OCI-LY7 (cell line): ENCODE results near the gene DEGS2. TPM values are rescaled to one million over a fixed set of nuclear protein-coding genes. Genes with fewer than 3 reads are reported as not detected.

Experiments used
- BruUV-seq: library from RNA; stranded (reverse); fragments of 400-500 nt; replicated peaks from 2 replicates; lab custom pipeline; 2021; lab: Mats Ljungman, UMichigan
- CTCF ChIA-PET: fragments of 300-600 bp; sonication (Branson Sonifier 250); formaldehyde crosslinking; loops from one replicate; lab custom pipeline; 2022; ENCODE audit warnings: antibody characterized with exemption; ENCODE audit not compliant: unreplicated experiment; lab: Charles Lee
- POLR2A ChIA-PET: fragments of 300-600 bp; sonication (Branson Sonifier 250); formaldehyde crosslinking; loops from one replicate; lab custom pipeline; 2022; ENCODE audit warnings: antibody characterized with exemption; lab: Charles Lee
- DNase-seq: peaks from one replicate; pipeline ENCODE4 v3.0.0-alpha.2; 2015; ENCODE audit warnings: low spot score
- H2AFZ ChIP-seq: fragments of 200-600 bp; sonication (generic), shearing (Covaris generic); 2 replicates; pipeline ENCODE4 v1.6.1; 2014; ENCODE audit warnings: mild to moderate bottlenecking, antibody characterized with exemption, low read length, moderate library complexity
- H3K27ac ChIP-seq: fragments of 200-600 bp; sonication (generic); 2 replicates; pipeline ENCODE4 v1.5.1; 2014; ENCODE audit warnings: mixed run types, low read depth, mild to moderate bottlenecking, moderate library complexity, low read length, inconsistent platforms; ENCODE audit not compliant: poor library complexity, severe bottlenecking
- H3K36me3 ChIP-seq: fragments of 200-600 bp; sonication (generic); 2 replicates; pipeline ENCODE4 v1.6.1; 2014; ENCODE audit warnings: mild to moderate bottlenecking, antibody characterized with exemption, low read length, moderate library complexity, mixed read lengths; ENCODE audit not compliant: insufficient read depth
- H3K4me1 ChIP-seq: fragments of 200-600 bp; sonication (generic); 2 replicates; pipeline ENCODE4 v1.5.1; 2014; ENCODE audit warnings: mild to moderate bottlenecking, low read length; ENCODE audit not compliant: insufficient read depth, poor library complexity, severe bottlenecking
- H3K4me2 ChIP-seq: fragments of 200-600 bp; sonication (generic); 2 replicates; pipeline ENCODE4 v1.6.1; 2014; ENCODE audit warnings: mild to moderate bottlenecking, low read length
- H3K4me3 ChIP-seq: fragments of 200-600 bp; sonication (generic); 2 replicates; pipeline ENCODE4 v1.5.1; 2014; ENCODE audit warnings: mild to moderate bottlenecking, low read depth, low read length; ENCODE audit not compliant: poor library complexity, severe bottlenecking
- H3K79me2 ChIP-seq: fragments of 200-600 bp; sonication (generic); 2 replicates; pipeline ENCODE4 v1.6.1; 2016; ENCODE audit warnings: low read depth, mild to moderate bottlenecking, low read length, moderate library complexity, mixed read lengths; ENCODE audit not compliant: insufficient read depth
- H3K9me2 ChIP-seq: fragments of 200-600 bp; sonication (generic); 2 replicates; pipeline ENCODE4 v1.6.1; 2016; ENCODE audit warnings: mild to moderate bottlenecking, low read length, mixed read lengths; ENCODE audit not compliant: insufficient read depth
- H3K9me3 ChIP-seq: fragments of 200-600 bp; sonication (generic); 2 replicates; pipeline ENCODE4 v1.6.1; 2014; ENCODE audit warnings: mild to moderate bottlenecking, mixed run types, low read length, mixed read lengths
- H4K20me1 ChIP-seq: fragments of 200-600 bp; sonication (generic); 2 replicates; pipeline ENCODE4 v1.6.1; 2014; ENCODE audit warnings: mild to moderate bottlenecking, antibody characterized with exemption, low read length, moderate library complexity, mixed read lengths; ENCODE audit not compliant: insufficient read depth
- EZH2phosphoT487 ChIP-seq: fragments of 200-600 bp; sonication (generic); IDR thresholded peaks from 2 replicates; pipeline ENCODE4 v1.6.1; 2018; ENCODE audit warnings: low read depth, borderline replicate concordance, mild to moderate bottlenecking, mixed run types, antibody characterized with exemption, low read length, moderate library complexity, mixed read lengths
- intact Hi-C: fragments of 100-400 bp; cut with micrococcal nuclease; formaldehyde crosslinking; loops from one replicate; pipeline ENCODE4 v1.10.0; 2022; ENCODE audit not compliant: unreplicated experiment
- total RNA-seq, 2 experiments: library from RNA; depleted of rRNA in 1 of 2; stranded (reverse); fragments of >200 nt in 1 of 2; shearing (Covaris generic) in 1 of 2; gene quantifications; 2 replicates each; pipeline ENCODE4 v1.2.3, GENCODE V29; 2014 to 2022
- TF ChIP-seq, protein P1 (sequence below): fragments of 200-600 bp; sonication (generic); conservative IDR thresholded peaks from 2 replicates; pipeline ENCODE4 v1.5.1; 2014; ENCODE audit warnings: mild to moderate bottlenecking, antibody characterized with exemption, low read length, moderate library complexity, mixed read lengths

DEGS2 gene
- total RNA-seq, 2 experiments from 2014 or later: 8.3 to 14.6 TPM

DNA sequence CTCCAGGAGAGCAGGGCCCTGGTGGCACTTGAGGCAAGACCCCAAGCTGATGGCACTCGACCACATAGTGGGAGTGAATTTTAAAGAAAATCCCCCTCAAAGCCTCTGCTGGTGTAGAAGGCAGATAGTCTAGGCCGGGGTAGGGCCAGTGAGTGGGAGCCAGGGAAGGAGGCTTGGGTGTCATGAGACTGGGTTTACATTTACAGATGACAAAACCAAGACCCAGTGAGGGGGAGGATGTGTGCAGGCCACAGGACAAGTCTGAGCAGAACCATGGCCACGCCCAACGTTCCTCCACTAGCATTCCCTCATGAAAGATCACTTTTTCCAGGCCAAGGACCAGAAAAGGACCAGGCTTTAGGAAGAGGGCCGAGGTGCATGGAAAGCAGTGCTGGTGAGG is 52.2 kb downstream of the DEGS2 start:
- BruUV-seq: no TSS peak
- H3K9me2 ChIP-seq: no peaks in the 10 kb centered on the region
- CTCF ChIA-PET: interaction anchor here (0.7 kb wide), 1 partner anchor 13 kb away, joined by 4 read pairs; no protein-coding TSS in a partner anchor
- H3K4me3 ChIP-seq: no peak overlapping the region
- H3K4me1 ChIP-seq: peaks cover 10% of the 10 kb centered on the region
- no peak for DNase-seq
- peaks cover 89% of the 10 kb centered on the region for H3K36me3 ChIP-seq
- no peaks in the 10 kb centered on the region for H3K79me2 ChIP-seq
- no peak overlapping the region for H2AFZ ChIP-seq
- TF ChIP-seq EZH2phosphoT487: no peak
- TF ChIP-seq, protein P1, sequence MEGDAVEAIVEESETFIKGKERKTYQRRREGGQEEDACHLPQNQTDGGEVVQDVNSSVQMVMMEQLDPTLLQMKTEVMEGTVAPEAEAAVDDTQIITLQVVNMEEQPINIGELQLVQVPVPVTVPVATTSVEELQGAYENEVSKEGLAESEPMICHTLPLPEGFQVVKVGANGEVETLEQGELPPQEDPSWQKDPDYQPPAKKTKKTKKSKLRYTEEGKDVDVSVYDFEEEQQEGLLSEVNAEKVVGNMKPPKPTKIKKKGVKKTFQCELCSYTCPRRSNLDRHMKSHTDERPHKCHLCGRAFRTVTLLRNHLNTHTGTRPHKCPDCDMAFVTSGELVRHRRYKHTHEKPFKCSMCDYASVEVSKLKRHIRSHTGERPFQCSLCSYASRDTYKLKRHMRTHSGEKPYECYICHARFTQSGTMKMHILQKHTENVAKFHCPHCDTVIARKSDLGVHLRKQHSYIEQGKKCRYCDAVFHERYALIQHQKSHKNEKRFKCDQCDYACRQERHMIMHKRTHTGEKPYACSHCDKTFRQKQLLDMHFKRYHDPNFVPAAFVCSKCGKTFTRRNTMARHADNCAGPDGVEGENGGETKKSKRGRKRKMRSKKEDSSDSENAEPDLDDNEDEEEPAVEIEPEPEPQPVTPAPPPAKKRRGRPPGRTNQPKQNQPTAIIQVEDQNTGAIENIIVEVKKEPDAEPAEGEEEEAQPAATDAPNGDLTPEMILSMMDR: no peak
- H3K27ac ChIP-seq: no peak overlapping the region
- H3K4me2 ChIP-seq: no peak overlapping the region
- H4K20me1 ChIP-seq: no peaks in the 10 kb centered on the region
- intact Hi-C loops: no loop called here
- no peaks in the 10 kb centered on the region for H3K9me3 ChIP-seq
- POLR2A ChIA-PET: interaction anchor here (0.9 to 2.0 kb wide), 2 partner anchors 40 to 42 kb away, joined by 4 to 5 read pairs; partner anchors contain the start of gene EVL

DNA sequence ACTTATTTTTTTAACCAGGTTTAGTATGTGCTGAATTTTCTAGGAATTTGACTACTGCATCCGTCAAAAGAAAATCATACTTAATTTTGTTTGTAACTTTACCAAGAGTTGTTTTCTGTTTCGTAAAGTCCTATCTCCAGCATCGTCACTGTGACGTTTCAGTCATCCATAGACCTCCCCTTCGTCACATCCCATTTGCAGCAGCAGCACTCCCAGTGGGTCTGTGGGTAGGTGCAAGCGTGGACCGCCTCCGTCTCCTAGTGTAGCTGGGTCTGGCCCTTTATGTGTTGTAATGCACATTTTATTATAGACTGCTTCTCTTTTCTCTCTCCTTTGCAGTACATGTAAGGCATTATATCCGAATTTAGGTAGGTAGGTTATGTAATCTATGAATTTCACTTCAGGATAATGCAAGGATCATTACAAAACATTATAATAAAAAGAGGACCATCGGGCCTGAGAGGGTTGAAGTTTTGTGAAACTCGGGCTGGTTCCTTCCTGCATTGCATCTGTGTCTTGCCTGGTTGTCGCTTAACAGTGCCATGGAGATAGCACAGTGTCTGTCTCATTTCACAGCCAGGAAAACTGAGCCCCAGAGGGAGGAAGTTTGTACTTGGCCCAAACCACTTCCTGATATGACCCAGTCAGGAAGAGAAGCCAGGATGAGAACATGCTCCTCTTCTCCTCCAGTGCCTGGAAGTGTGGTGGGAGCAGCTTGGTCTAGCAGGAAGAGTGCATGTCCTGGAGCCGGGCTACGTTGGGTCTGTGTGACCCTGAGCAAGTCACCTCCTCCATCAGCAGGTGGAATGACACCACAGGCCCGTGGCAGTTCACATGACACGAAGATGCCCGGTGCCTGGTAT is 53.0 kb downstream of the DEGS2 start:
- TF ChIP-seq, protein P1: no peak
- no peak for TF ChIP-seq EZH2phosphoT487
- Histone ChIP-seq H3K9me3 (no peaks in the 10 kb centered on the region), H3K4me1 (peaks cover 14% of the 10 kb centered on the region), H3K4me3 (no peak overlapping the region), H3K79me2 (no peaks in the 10 kb centered on the region), H4K20me1 (no peaks in the 10 kb centered on the region), H3K9me2 (no peaks in the 10 kb centered on the region), H3K4me2 (no peak overlapping the region), H3K27ac (no peak overlapping the region), H2AFZ (no peak overlapping the region), H3K36me3 (peaks cover 92% of the 10 kb centered on the region)
- no TSS peak for BruUV-seq
- ChIA-PET POLR2A (interaction anchor here (1.1 kb wide), 1 partner anchor 39 kb away, joined by 3 read pairs; no protein-coding TSS in a partner anchor), CTCF (no interaction called here)
- DNase-seq: no peak
- intact Hi-C loops: no loop called here
